CD4-positive, alpha-beta T cell treated with Interleukin-6 for 4 hours (primary cell): ENCODE data around the gene FAM180A.
"Not testable (repeated sequence)": the region's sequence is repeated elsewhere in the genome, so short reads cannot be mapped to it uniquely, and the experiment has no call there.

Experiments used
- DNase-seq: peaks from one replicate; pipeline ENCODE4 v3.0.0-alpha.2; 2020; ENCODE audit warnings: mixed read lengths

FAM180A gene

GRCh38 chr7:135711139-135711469 is 37.5 kb downstream of the FAM180A start:
- no peak for DNase-seq

- DNase-seq, result peak; percentile 12
These were observed 38.0 kb downstream of the FAM180A start for GRCh38 chr7:135710417-135711138.

DNA sequence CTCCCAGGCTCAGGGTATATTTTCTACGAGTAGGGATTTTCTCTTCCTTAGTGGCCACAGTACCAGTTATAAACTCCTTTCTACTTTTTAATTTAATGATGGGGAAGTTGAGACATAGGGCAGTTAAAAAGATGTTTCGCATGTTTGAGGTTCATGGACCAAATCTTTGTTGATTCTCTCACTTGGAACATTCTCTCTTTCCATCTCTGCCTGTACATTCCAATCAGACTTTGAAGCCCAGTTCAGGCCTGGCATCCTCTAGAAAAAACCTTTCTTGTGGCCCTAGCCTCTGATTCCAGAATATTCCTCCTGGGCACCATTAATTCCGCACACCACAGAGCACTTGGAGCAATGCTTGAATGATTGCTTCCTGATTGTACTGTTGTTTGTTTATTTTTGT is 39.1 kb downstream of the FAM180A start:
- DNase-seq, result no peak

DNA sequence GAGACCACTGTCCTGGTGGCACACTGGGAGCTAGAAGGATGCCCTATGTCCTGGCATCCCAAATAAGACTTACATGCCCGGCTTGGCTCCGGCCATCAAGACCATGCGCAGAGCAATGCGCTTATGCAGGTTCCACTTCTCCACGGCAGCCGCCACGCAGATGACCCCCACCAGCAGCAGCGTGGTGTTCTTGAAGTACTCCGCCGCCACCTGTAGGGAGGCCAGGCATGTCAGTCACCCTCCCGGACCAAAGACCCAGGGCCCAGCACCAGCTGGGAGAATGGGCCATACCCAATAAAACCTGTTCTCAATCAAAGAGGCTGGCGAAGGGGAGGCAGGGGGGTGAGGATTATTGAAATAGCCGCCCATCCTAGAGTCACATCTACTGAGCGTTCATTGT is 40.6 kb downstream of the FAM180A start:
- no peak for DNase-seq

GRCh38 chr7:135707570-135707966 is 41.0 kb downstream of the FAM180A start:
- DNase-seq, result no peak

DNA sequence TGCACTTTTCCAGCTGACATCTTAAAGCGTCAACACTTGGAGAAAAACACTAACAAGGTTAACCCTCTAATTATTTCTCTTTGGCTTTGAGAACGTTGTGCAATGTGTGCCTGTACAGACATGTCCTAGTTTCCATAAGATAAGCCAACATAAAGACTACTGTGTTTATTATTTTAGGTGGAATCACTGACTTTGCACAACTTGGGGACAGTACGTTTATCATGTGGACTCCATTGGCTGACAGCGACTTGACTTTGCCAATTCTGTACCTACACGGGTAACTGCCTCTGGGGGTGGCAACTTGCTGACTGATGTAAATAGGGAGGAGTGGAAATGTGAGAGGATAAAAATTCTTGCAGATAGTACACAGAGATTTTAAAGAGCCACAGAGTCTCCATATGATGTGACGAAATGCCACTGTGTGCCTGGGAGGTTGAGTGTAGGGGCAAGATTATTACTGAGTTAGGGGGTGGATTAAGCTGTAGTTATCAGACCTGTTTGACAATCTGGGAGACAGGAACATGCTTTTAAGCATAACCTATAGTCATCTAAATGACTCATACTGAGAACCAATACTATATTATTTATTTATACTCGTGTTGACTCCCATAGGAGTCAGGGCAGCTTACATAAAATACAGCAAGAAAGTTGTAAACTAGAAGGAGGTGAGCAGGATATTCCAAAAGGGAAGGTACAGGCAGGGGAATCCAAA is 41.6 kb downstream of the FAM180A start:
- DNase-seq, result no peak

DNA sequence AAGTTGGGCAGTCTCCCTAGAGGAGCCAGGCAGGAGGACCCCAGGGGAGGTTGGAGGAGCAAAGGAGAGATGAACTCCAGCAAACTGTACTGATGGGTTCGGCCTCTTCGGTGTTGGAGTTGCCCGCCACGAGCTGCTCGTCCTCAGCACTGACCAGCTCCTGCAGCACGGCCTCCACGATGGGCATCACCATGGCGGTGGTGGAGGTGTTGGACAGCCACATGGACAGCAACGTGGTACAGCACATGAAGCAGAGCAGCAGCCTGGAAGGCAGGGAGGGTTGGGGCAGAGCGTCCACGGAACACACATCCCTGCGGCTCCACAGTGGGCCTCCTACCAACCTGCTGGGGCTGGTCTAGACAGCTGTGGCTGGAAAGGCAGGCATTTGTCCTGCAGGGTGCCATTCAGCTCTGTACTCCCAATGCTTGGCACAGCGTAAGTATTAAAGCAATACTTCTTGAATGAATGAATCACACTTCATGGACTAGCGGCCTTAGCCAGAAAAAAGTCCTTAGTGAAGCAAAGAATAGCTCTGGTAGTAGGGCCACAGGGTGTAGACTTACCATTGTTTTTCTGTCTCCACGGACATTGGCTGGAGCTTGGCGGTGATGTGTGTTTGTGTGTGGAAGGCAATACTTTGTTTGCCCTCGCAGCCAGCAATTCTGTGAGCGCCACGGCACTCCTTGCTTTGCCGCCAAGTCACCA is 42.4 kb downstream of the FAM180A start:
- no peak for DNase-seq

- DNase-seq, result no peak
These were observed 43.9 kb downstream of the FAM180A start for GRCh38 chr7:135704698-135705097.

GRCh38 chr7:135704074-135704473 is 44.5 kb downstream of the FAM180A start:
- no peak for DNase-seq

- DNase-seq, result no peak
These were observed 51.1 kb downstream of the FAM180A start for GRCh38 chr7:135697276-135698049.

DNA sequence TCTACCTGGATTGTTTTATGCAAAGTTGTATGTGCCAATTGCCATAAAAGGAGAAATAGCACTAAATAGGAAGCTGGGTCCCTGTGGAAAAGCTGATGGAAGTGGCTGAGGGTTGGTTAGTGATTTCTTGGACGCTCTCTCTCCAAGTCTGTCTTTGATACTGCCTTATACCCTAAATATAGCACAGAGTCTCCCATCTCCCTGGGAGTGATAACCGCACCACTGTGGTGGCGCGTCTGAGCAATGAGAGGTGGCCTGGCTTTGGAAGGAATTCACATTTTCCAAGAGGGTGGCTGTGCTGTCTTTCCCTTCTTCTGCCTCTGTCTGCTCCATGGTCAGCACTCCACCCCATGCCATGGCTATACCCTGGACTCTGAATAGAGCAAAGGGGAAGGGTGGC is 55.1 kb downstream of the FAM180A start:
- DNase-seq, result no peak

DNA sequence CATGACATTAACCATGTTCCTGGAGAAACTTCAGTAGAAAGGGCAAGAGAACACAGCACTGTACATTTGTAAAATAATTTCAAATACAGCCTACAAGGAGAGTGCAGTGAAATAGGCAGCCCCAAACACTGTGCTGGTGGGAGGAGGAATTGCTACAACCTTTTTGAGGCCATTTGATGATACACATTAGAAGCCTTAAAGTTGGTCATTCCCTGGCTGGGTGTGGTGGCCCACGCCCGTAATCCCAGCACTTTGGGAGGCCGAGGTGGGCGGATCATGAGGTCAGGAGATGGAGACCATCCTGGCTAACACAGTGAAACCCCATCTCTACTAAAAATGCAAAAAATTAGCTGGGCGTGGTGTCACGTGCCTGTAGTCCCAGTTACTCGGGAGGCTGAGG is 56.0 kb downstream of the FAM180A start:
- DNase-seq, result not testable (repeated sequence)

DNA sequence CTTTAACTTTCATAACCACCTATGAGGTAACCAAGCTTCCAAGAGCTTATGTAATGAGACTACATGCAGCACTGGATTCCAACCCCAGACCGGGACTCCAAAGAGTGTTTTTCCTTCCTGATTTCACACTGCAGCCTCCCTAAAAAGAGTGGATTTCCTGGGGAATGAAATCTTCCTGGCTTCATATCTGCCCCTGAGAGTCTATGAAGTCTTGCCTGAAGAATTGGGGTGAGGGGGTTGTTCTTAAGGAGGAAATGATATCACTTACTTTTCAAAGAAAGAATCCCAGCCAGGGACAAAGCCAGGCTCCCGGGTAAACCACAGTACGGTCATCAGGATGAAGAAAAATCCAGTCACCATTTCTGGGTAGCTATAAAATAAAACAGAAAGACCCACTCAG is 56.6 kb downstream of the FAM180A start:
- DNase-seq, result no peak

DNA sequence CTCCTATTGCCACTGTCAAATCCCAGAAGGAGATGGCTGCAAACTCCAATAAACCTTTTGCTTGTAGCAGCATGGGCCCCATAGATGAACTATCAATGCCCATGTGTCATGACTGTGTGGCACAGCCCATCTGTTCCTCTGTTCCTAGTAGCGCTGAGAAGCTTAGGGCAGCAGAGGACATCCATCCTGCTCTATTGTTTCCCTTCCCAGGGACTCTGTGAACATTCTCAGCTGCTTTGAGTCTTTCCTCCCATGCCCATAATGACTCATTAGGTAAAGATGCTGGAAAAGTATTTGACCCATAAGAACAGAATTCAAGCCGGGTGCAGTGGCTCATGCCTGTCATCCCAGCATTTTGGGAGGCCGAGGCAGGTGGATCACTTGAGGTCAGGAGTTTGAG is 58.0 kb downstream of the FAM180A start:
- no peak for DNase-seq

GRCh38 chr7:135687466-135687865 is 61.1 kb downstream of the FAM180A start:
- DNase-seq, result no peak

DNA sequence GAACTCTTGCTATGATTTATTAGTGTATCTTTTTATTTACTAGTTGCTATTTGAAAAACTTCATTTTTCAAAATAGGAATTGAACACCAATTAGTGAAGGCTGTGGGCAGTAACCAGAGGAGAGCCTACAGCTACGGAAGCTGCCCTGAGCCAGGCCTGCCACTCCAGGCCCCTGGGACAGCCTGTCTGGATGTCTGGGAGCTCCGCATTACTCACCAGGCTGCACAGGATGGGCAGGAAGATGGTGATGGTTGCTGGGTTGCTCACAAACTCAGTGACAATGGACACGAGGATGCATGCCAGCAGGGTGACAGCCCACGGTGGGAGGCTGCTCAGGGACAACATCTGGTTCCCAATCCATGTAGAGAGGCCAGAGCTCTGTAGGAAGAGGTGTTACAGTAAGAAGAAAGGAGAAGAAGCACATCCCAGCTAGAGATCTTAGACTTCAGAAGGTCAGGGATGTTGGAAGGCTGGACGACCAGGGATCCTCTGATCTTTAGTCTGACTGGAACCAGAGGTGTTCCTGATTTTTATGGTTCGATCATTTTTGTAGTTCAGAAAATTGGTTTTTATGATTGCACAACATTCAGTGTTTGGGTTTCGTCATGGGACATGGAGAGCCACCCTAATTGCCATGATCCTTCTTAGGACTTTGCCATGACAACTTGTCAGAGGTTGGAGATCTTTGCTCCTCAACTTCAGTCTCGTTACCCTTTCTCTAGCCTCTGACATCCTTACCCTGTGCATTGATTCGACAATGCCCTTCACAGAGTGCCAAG is 63.1 kb downstream of the FAM180A start:
- DNase-seq, result no peak

DNA sequence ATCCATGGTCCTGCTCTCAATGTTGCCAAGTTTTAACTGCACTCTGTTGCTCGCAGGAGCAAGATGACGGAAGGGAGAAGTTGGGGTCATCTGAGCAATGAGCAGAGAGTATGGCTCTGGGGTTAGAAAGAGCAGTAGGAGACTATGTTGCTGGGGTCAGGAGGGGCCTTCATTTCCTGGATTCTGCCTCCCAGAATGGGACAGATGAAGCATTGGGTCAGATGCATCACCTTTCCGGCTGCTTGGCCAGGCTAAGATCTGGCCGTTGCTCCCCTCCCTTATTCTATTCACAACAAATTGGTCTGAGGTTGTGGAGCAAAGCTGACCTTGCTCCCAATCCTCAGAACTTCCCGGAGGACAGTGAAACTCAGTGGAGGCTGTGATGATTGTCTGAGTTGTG is 63.9 kb downstream of the FAM180A start:
- DNase-seq, result no peak

DNA sequence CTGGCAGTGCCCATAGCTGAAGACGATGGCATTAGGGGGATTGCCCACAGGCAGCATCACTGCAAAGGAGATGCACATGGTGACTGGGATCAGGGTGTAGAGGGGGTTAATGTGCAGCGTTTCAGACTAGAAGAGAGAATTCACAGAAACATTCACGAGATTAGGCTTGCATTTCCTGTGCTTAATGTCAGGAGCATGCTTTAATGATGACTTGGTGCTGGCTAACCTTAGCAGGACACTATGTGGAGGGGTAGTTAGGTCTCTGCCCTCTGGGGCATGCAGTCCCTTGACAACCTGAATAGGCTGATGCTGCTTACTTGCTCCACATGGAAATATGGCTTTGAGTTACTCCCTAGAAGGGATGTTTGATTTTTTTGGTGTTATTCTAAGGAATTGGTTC is 64.5 kb downstream of the FAM180A start:
- DNase-seq, result no peak

DNA sequence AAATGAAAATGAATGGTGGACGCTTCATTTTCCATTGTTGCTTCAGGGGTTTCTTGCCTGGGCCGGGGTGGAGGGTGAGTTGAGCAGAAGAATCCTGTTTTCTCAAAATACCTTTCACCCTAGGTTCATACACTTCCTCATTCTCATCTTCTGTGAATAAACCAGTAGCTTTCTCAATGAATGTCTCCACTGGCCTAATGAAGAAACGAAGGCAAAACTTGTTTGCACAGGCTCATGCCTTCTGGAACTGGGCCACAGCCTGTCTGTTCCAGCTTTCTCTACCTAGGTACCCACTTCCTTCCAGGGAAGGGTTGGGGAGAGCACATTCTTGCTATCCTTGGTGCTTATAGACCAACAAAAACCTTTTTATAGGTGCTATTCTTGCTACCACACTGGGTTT is 65.0 kb downstream of the FAM180A start:
- no peak for DNase-seq

- DNase-seq, result no peak
These were observed 66.4 kb downstream of the FAM180A start for GRCh38 chr7:135682191-135682590.

DNA sequence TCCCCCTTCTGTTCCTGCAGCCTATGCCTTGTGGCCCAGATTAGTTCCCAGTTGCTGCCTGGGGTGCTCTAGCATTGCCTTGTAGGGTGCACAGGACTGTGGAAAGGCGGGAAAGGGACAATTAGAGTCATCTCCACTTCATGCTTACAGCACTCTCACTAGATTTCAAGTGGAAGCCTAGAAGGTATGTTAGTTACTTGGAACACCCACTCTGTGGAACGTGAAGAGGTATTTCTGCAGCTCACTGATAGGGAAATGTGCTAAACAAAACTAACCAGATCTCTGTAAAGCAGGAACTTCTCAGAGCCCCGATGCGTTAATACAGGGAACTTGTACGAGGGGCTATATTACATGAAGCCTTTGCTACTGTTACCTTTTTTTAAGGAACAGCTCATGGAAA is 66.9 kb downstream of the FAM180A start:
- no peak for DNase-seq
